CD8-positive, alpha-beta memory T cell (primary cell): Measurements from ENCODE around the gene FRY. TPM values are rescaled to one million over a fixed set of nuclear protein-coding genes. Genes with fewer than 3 reads are reported as not detected.
A peak's percentile ranks its signal among the peaks of the same experiment; 100 is the strongest.

Source experiments
- CTCF ChIA-PET: fragments of 350-600 bp; sonication (Branson Sonifier 250); formaldehyde crosslinking; loops from one replicate; lab custom pipeline; 2021; ENCODE audit warnings: antibody characterized with exemption; lab: Charles Lee
- POLR2A ChIA-PET: fragments of 350-600 bp; sonication (Branson Sonifier 250); formaldehyde crosslinking; loops from one replicate; lab custom pipeline; 2021; ENCODE audit warnings: antibody characterized with exemption; lab: Charles Lee
- DNase-seq, 5 donors: peaks; one replicate each; pipeline versions ENCODE4 v3.0.0 to v3.0.0-alpha.2; 2020 to 2022; ENCODE audit warnings: mixed read lengths in 1 of 5
- H3K27ac ChIP-seq: one replicate; pipeline ENCODE4 v1.7.0; 2013; ENCODE audit warnings: low read depth, mild to moderate bottlenecking, low read length, moderate library complexity
- H3K27me3 ChIP-seq: 2 replicates; pipeline ENCODE4 v1.7.0; 2013; ENCODE audit warnings: low read length, mild to moderate bottlenecking; ENCODE audit not compliant: insufficient read depth, poor library complexity, severe bottlenecking
- H3K36me3 ChIP-seq: 2 replicates; pipeline ENCODE4 v1.7.0; 2013; ENCODE audit warnings: mild to moderate bottlenecking, low read length, moderate library complexity; ENCODE audit not compliant: insufficient read depth
- H3K4me1 ChIP-seq: 2 replicates; pipeline ENCODE4 v1.7.0; 2013; ENCODE audit warnings: mild to moderate bottlenecking, low read length, moderate library complexity; ENCODE audit not compliant: insufficient read depth
- H3K4me3 ChIP-seq: 2 replicates; pipeline ENCODE4 v1.7.0; 2013; ENCODE audit warnings: mild to moderate bottlenecking, low read length
- H3K9me3 ChIP-seq: 2 replicates; pipeline ENCODE4 v1.7.0; 2013; ENCODE audit warnings: mild to moderate bottlenecking, low read length
- H3K27ac Mint-ChIP-seq, 8 donors: one replicate each; pipeline ENCODE4 v1.8.0; 2020 to 2021; ENCODE audit warnings: mixed read lengths in 8 of 8, mild to moderate bottlenecking in 6 of 8, inconsistent platforms in 3 of 8, moderate library complexity in 3 of 8
- H3K27me3 Mint-ChIP-seq, 2 donors: one replicate each; pipeline ENCODE4 v1.8.0; 2020 to 2021; ENCODE audit warnings: mixed read lengths in 2 of 2, mild to moderate bottlenecking in 1 of 2, moderate library complexity in 1 of 2
- H3K36me3 Mint-ChIP-seq, 3 donors: one replicate each; pipeline ENCODE4 v1.8.0; 2020 to 2021; ENCODE audit warnings: mixed read lengths in 3 of 3, inconsistent platforms in 1 of 3, mild to moderate bottlenecking in 1 of 3
- H3K4me1 Mint-ChIP-seq, 3 donors: one replicate each; pipeline ENCODE4 v1.8.0; 2020 to 2021; ENCODE audit warnings: mixed read lengths in 3 of 3, inconsistent platforms in 1 of 3, mild to moderate bottlenecking in 1 of 3
- H3K4me3 Mint-ChIP-seq, 7 donors: one replicate each; pipeline ENCODE4 v1.8.0; 2020 to 2021; ENCODE audit warnings: mixed read lengths in 7 of 7, mild to moderate bottlenecking in 6 of 7, moderate library complexity in 4 of 7, inconsistent platforms in 2 of 7
- H3K9me3 Mint-ChIP-seq, 5 donors: one replicate each; pipeline ENCODE4 v1.8.0; 2020 to 2022; ENCODE audit warnings: mixed read lengths in 5 of 5, mild to moderate bottlenecking in 3 of 5, moderate library complexity in 2 of 5, inconsistent platforms in 1 of 5
- polyA plus RNA-seq: library from polyadenylated mRNA; unstranded; fragments of 300-500 nt; fragmentation: Illumina TruSeq; gene quantifications from one replicate; pipeline ENCODE4 v1.2.3, GENCODE V29; 2021
- total RNA-seq, 2 experiments: library from RNA; stranded (reverse); gene quantifications; one replicate each; pipeline ENCODE4 v1.2.3, GENCODE V29; 2021

Gene FRY
- total and polyA plus RNA-seq, 3 experiments from 2014 or later: 0.53 to 1.5 (median 0.72) TPM

GRCh38 chr13:32037471-32037870 is 5.9 kb downstream of the FRY start:
- Histone ChIP-seq H3K27me3 (no peaks in the 10 kb centered on the region), H3K9me3 (no peaks in the 10 kb centered on the region), H3K27ac (no peak overlapping the region), H3K36me3 (no peaks in the 10 kb centered on the region), H3K4me3 (no peak overlapping the region), H3K4me1 (no peaks in the 10 kb centered on the region)
- Mint-ChIP-seq H3K27me3 (peaks cover 4 to 35% of the 10 kb centered on the region in 2 donors), H3K36me3 (no peaks in the 10 kb centered on the region), H3K27ac (no peak overlapping the region), H3K4me1 (peaks cover 0 to 4% (median 0%) of the 10 kb centered on the region in 3 donors), H3K9me3 (no peaks in the 10 kb centered on the region), H3K4me3 (no peak overlapping the region)
- CTCF ChIA-PET: no interaction called here
- no peak for DNase-seq
- POLR2A ChIA-PET: no interaction called here

GRCh38 chr13:32038343-32038742 is 6.8 kb downstream of the FRY start:
- ChIA-PET POLR2A (no interaction called here), CTCF (no interaction called here)
- Histone ChIP-seq H3K27ac (no peak overlapping the region), H3K4me3 (no peak overlapping the region), H3K36me3 (no peaks in the 10 kb centered on the region), H3K9me3 (no peaks in the 10 kb centered on the region), H3K27me3 (no peaks in the 10 kb centered on the region), H3K4me1 (no peaks in the 10 kb centered on the region)
- Mint-ChIP-seq H3K4me1 (peaks cover 0 to 9% (median 0%) of the 10 kb centered on the region in 3 donors), H3K27ac (no peak overlapping the region), H3K9me3 (no peaks in the 10 kb centered on the region), H3K36me3 (no peaks in the 10 kb centered on the region), H3K27me3 (peaks cover 4 to 27% of the 10 kb centered on the region in 2 donors), H3K4me3 (no peak overlapping the region)
- DNase-seq: no peak

- no peaks in the 10 kb centered on the region for H3K36me3 Mint-ChIP-seq
- Histone ChIP-seq H3K4me1 (no peaks in the 10 kb centered on the region), H3K27me3 (no peaks in the 10 kb centered on the region), H3K27ac (no peak overlapping the region), H3K9me3 (no peaks in the 10 kb centered on the region), H3K36me3 (no peaks in the 10 kb centered on the region), H3K4me3 (no peak overlapping the region)
- CTCF ChIA-PET: interaction anchor here (1.2 kb wide), 1 partner anchor 8 kb away, joined by 3 read pairs; the partner anchor contains the start of gene FRY
- H3K27me3 Mint-ChIP-seq: peaks cover 4 to 20% of the 10 kb centered on the region in 2 donors
- H3K4me3 Mint-ChIP-seq: no peak overlapping the region
- peaks cover 0 to 9% (median 0%) of the 10 kb centered on the region in 3 donors for H3K4me1 Mint-ChIP-seq
- peak overlapping the region in 1 of 8 donors; percentile 11 for H3K27ac Mint-ChIP-seq
- POLR2A ChIA-PET: no interaction called here
- H3K9me3 Mint-ChIP-seq: no peaks in the 10 kb centered on the region
- DNase-seq: no peak
Observed at GRCh38 chr13:32039056-32039455, 7.5 kb downstream of the FRY start.

GRCh38 chr13:32039528-32039927 is 8.0 kb downstream of the FRY start:
- POLR2A ChIA-PET: no interaction called here
- CTCF ChIA-PET: interaction anchor here (1.2 kb wide), 1 partner anchor 9 kb away, joined by 3 read pairs; the partner anchor contains the start of gene FRY
- Mint-ChIP-seq H3K9me3 (no peaks in the 10 kb centered on the region), H3K27me3 (peaks cover under 1 to 17% of the 10 kb centered on the region in 2 donors), H3K36me3 (no peaks in the 10 kb centered on the region), H3K4me3 (no peak overlapping the region), H3K27ac (no peak overlapping the region), H3K4me1 (peaks cover 0 to 9% (median 0%) of the 10 kb centered on the region in 3 donors)
- DNase-seq: no peak
- Histone ChIP-seq H3K27ac (no peak overlapping the region), H3K4me1 (no peaks in the 10 kb centered on the region), H3K9me3 (no peaks in the 10 kb centered on the region), H3K4me3 (no peak overlapping the region), H3K36me3 (no peaks in the 10 kb centered on the region), H3K27me3 (no peaks in the 10 kb centered on the region)

GRCh38 chr13:32040052-32040642 is 8.6 kb downstream of the FRY start:
- Histone ChIP-seq H3K36me3 (no peaks in the 10 kb centered on the region), H3K9me3 (no peaks in the 10 kb centered on the region), H3K27me3 (no peaks in the 10 kb centered on the region), H3K4me3 (no peak overlapping the region), H3K4me1 (no peaks in the 10 kb centered on the region), H3K27ac (no peak overlapping the region)
- H3K9me3 Mint-ChIP-seq: no peaks in the 10 kb centered on the region
- H3K27ac Mint-ChIP-seq: peak overlapping the region in 1 of 8 donors; percentile 42
- CTCF ChIA-PET: interaction anchor here (1.2 kb wide), 1 partner anchor 9 kb away, joined by 3 read pairs; the partner anchor contains the start of gene FRY
- H3K36me3 Mint-ChIP-seq: no peaks in the 10 kb centered on the region
- H3K4me1 Mint-ChIP-seq: peaks cover 0 to 9% (median 0%) of the 10 kb centered on the region in 3 donors
- DNase-seq: no peak
- POLR2A ChIA-PET: no interaction called here
- peaks cover 0 to 14% of the 10 kb centered on the region in 2 donors for H3K27me3 Mint-ChIP-seq
- H3K4me3 Mint-ChIP-seq: no peak overlapping the region

- Histone ChIP-seq H3K27ac (no peak overlapping the region), H3K36me3 (no peaks in the 10 kb centered on the region), H3K9me3 (no peaks in the 10 kb centered on the region), H3K4me1 (no peaks in the 10 kb centered on the region), H3K4me3 (no peak overlapping the region), H3K27me3 (no peaks in the 10 kb centered on the region)
- peaks cover 0 to 9% (median 0%) of the 10 kb centered on the region in 3 donors for H3K4me1 Mint-ChIP-seq
- no peak overlapping the region for H3K27ac Mint-ChIP-seq
- H3K27me3 Mint-ChIP-seq: peaks cover 0 to 13% of the 10 kb centered on the region in 2 donors
- no peak for DNase-seq
- POLR2A ChIA-PET: no interaction called here
- H3K9me3 Mint-ChIP-seq: no peaks in the 10 kb centered on the region
- no peak overlapping the region for H3K4me3 Mint-ChIP-seq
- CTCF ChIA-PET: no interaction called here
- H3K36me3 Mint-ChIP-seq: no peaks in the 10 kb centered on the region
Observed at GRCh38 chr13:32040689-32041088, 9.1 kb downstream of the FRY start.

- CTCF ChIA-PET: no interaction called here
- peaks cover 6% of the 10 kb centered on the region for H3K4me1 ChIP-seq
- Mint-ChIP-seq H3K36me3 (no peaks in the 10 kb centered on the region), H3K27me3 (peaks cover 0 to 8% of the 10 kb centered on the region in 2 donors), H3K4me1 (peaks cover under 1 to 13% (median 3%) of the 10 kb centered on the region in 3 donors), H3K27ac (no peak overlapping the region), H3K4me3 (no peak overlapping the region), H3K9me3 (no peaks in the 10 kb centered on the region)
- H3K9me3 ChIP-seq: no peaks in the 10 kb centered on the region
- H3K27ac ChIP-seq: no peak overlapping the region
- POLR2A ChIA-PET: interaction anchor here (0.6 kb wide), 1 partner anchor 220 kb away, joined by 4 read pairs; no protein-coding TSS in a partner anchor
- no peaks in the 10 kb centered on the region for H3K27me3 ChIP-seq
- no peak for DNase-seq
- no peaks in the 10 kb centered on the region for H3K36me3 ChIP-seq
- no peak overlapping the region for H3K4me3 ChIP-seq
Observed at GRCh38 chr13:32041429-32041828, 9.9 kb downstream of the FRY start.

- H3K4me1 Mint-ChIP-seq: peaks cover 2 to 13% (median 5%) of the 10 kb centered on the region in 3 donors
- Histone ChIP-seq H3K27me3 (no peaks in the 10 kb centered on the region), H3K9me3 (no peaks in the 10 kb centered on the region), H3K4me1 (peaks cover 14% of the 10 kb centered on the region), H3K36me3 (no peaks in the 10 kb centered on the region), H3K4me3 (no peak overlapping the region), H3K27ac (no peak overlapping the region)
- ChIA-PET POLR2A (no interaction called here), CTCF (no interaction called here)
- peaks cover 0 to 8% of the 10 kb centered on the region in 2 donors for H3K27me3 Mint-ChIP-seq
- no peak overlapping the region for H3K4me3 Mint-ChIP-seq
- H3K36me3 Mint-ChIP-seq: no peaks in the 10 kb centered on the region
- H3K9me3 Mint-ChIP-seq: no peaks in the 10 kb centered on the region
- H3K27ac Mint-ChIP-seq: peak overlapping the region in 1 of 8 donors; percentile 86
- DNase-seq: no peak
Observed at GRCh38 chr13:32042551-32042950, 11.0 kb downstream of the FRY start.
